UCSD-AML1 (cell line): ENCODE data around the gene PILRB.
"Not testable (repeated sequence)": the region's sequence is repeated elsewhere in the genome, so short reads cannot be mapped to it uniquely, and the experiment has no call there.

ENCODE experiments used
- DNase-seq: peaks from one replicate; lab custom pipeline; 2025; ENCODE audit not compliant: unreplicated experiment; lab: John Stamatoyannopoulos, UW

PILRB gene

GRCh38 chr7:100373870-100374598 is 16.1 kb downstream of the PILRB start:
- not testable (repeated sequence) for DNase-seq

- DNase-seq = no peak
These were observed 16.7 kb downstream of the PILRB start for GRCh38 chr7:100374601-100375000.

- DNase-seq = no peak
These were observed 18.1 kb downstream of the PILRB start for GRCh38 chr7:100376066-100376465.

GRCh38 chr7:100378114-100378755 is 20.3 kb downstream of the PILRB start:
- no peak for DNase-seq

- DNase-seq = no peak
These were observed 22.3 kb downstream of the PILRB start for GRCh38 chr7:100380196-100380595.

- DNase-seq = not testable (repeated sequence)
These were observed 23.8 kb downstream of the PILRB start for GRCh38 chr7:100381531-100382233.

- not testable (repeated sequence) for DNase-seq
These were observed 24.4 kb downstream of the PILRB start for GRCh38 chr7:100382234-100382853.

- DNase-seq = no peak
These were observed 26.8 kb downstream of the PILRB start for GRCh38 chr7:100384628-100385294.

GRCh38 chr7:100386940-100387339 is 29.0 kb downstream of the PILRB start:
- no peak for DNase-seq

- no peak for DNase-seq
These were observed 29.8 kb downstream of the PILRB start for GRCh38 chr7:100387695-100388094.

- DNase-seq = no peak
These were observed 31.6 kb downstream of the PILRB start for GRCh38 chr7:100389437-100390088.

GRCh38 chr7:100390286-100391009 is 32.5 kb downstream of the PILRB start:
- no peak for DNase-seq

- no peak for DNase-seq
These were observed 35.5 kb downstream of the PILRB start for GRCh38 chr7:100393233-100393905.

GRCh38 chr7:100394077-100394476 is 36.2 kb downstream of the PILRB start:
- DNase-seq = no peak

GRCh38 chr7:100396421-100396982 is 38.6 kb downstream of the PILRB start:
- no peak for DNase-seq

- DNase-seq = no peak
These were observed 39.6 kb downstream of the PILRB start for GRCh38 chr7:100397315-100398081.

- no peak for DNase-seq
These were observed 40.3 kb downstream of the PILRB start for GRCh38 chr7:100398239-100398638.

GRCh38 chr7:100400041-100400440 is 42.1 kb downstream of the PILRB start:
- no peak for DNase-seq
